T-helper 1 cell treated with Interleukin-12 subunit alpha and Interleukin-12 subunit beta and Interleukin-4 antibody, amounts not matched to agents 30 ng/mL and 1 ng/mL, for 36 hours (primary cell): Measurements from ENCODE around the gene CCDC124. TPM values are rescaled to one million over a fixed set of nuclear protein-coding genes. Genes with fewer than 3 reads are reported as not detected.
"Not testable (repeated sequence)": the region's sequence is repeated elsewhere in the genome, so short reads cannot be mapped to it uniquely, and the experiment has no call there.

Source experiments
- intact Hi-C: fragments of 100-400 bp; cut with micrococcal nuclease; formaldehyde crosslinking; loops from one replicate; pipeline ENCODE4 v1.15.1; 2024
- total RNA-seq: library from RNA; stranded (reverse); gene quantifications from 2 replicates; pipeline ENCODE4 v1.2.3, GENCODE V29; 2022

CCDC124 gene
- total RNA-seq, 1 donor from 2014 or later, result 72.2 TPM

DNA sequence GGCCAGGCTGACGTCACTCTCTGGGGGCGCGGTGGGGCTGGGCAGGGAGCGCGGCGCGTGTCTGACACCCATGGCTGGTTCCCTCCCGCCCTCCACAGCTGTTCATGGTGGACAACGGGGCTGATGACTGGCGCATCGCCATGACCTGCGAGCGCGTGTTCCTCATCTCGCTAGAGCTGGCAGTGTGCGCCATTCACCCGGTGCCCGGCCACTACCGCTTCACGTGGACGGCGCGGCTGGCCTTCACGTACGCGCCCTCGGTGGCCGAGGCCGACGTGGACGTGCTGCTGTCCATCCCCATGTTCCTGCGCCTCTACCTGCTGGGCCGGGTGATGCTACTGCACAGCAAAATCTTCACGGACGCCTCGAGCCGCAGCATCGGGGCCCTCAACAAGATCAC is 48.8 kb downstream of the CCDC124 start:
- intact Hi-C loops, result no loop called here

DNA sequence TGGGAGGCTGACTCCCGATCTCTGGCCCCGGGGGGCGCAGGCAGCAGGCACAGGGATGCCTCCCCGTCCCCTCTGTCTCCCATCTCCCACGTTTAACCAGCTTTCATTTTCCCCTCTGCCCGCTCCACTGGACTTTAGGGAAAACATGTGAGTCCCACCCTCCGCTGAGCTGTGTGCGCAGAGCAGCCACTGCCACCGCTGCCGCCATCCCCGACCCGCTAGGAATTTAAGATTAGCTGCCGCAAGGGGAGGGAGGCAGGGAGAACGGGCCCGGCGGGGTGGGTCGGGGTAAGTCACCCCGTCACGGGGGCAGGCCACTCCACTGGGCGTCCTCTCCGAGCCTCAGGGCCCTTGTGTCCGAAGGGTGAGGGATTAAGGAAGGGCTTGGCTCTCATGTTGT is 49.6 kb downstream of the CCDC124 start:
- intact Hi-C loops, result no loop called here

- intact Hi-C loops, result no loop called here
Observed at GRCh38 chr19:17985037-17985818, 52.4 kb downstream of the CCDC124 start.

GRCh38 chr19:17986569-17986968 is 53.8 kb downstream of the CCDC124 start:
- intact Hi-C loops, result not testable (repeated sequence)

GRCh38 chr19:17988161-17988560 is 55.3 kb downstream of the CCDC124 start:
- intact Hi-C loops, result no loop called here

DNA sequence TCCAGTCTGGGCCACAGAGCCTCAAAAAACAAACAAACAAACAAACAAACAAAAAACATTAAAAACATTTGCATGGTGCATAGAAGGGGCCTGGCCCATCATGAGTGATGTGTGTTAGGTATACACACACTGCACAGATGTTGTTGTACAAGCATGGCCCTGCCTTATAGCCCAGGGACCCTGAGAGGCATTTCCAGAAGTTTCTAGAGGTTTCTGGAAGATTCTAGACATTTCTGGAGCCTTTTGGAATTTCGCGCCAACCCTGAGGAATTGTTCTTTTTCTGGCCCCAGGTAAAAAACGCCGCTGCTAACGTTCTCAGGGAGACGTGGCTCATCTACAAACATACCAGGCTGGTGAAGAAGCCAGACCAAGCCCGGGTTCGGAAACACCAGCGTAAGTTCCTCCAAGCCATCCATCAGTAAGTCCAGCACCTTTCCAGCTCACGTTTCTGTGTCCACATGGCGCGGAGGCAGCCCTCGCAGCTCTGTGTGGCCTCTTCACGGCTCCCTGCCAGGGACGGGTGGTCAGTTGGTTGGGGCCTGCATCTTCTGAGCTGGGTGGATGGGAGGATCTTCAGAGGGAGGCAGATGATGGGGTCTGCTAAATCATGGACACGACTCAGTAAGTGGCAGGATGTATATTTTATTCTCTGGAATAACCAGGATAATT is 56.7 kb downstream of the CCDC124 start:
- intact Hi-C loops, result no loop called here

GRCh38 chr19:17993076-17993813 is 60.4 kb downstream of the CCDC124 start:
- intact Hi-C loops, result no loop called here

Other genes starting within 250 kb of the CCDC124 start
- 0.27 TPM in 1 of 2 replicates, not detected in the other for gene UNC13A, start 244.7 kb upstream of the CCDC124 start, total RNA-seq
- 70.8 and 75.5 TPM in 2 replicates for gene MAP1S, start 213.5 kb upstream of the CCDC124 start, total RNA-seq
- gene FCHO1, start 181.5 kb upstream of the CCDC124 start, total RNA-seq, result 94.1 and 98.7 TPM in 2 replicates
- gene B3GNT3, start 137.9 kb upstream of the CCDC124 start, total RNA-seq, result 0.61 and 0.90 TPM in 2 replicates
- 11.8 and 13.9 TPM in 2 replicates for gene INSL3, start 111.5 kb upstream of the CCDC124 start, total RNA-seq
- gene JAK3, start 85.0 kb upstream of the CCDC124 start, total RNA-seq, result 336 and 345 TPM in 2 replicates
- gene RPL18A, start 73.1 kb upstream of the CCDC124 start, total RNA-seq, result 2,028 and 2,084 TPM in 2 replicates
- gene SLC5A5, start 61.1 kb upstream of the CCDC124 start, total RNA-seq, result 1.6 and 2.2 TPM in 2 replicates
- gene KCNN1, start 34.1 kb downstream of the CCDC124 start, total RNA-seq, result 0.20 TPM in 1 of 2 replicates, not detected in the other
- gene ARRDC2, start 75.2 kb downstream of the CCDC124 start, total RNA-seq, result 68.1 and 80.2 TPM in 2 replicates
- gene IL12RB1, start 153.9 kb downstream of the CCDC124 start, total RNA-seq, result 128 and 131 TPM in 2 replicates
- 38.9 and 39.0 TPM in 2 replicates for gene MAST3, start 164.8 kb downstream of the CCDC124 start, total RNA-seq
- gene PIK3R2, start 220.1 kb downstream of the CCDC124 start, total RNA-seq, result 13.0 and 14.6 TPM in 2 replicates
- gene IFI30, start 240.8 kb downstream of the CCDC124 start, total RNA-seq, result 133 and 143 TPM in 2 replicates